ENCODE data around the gene ZNF84.
A peak's percentile ranks its signal among the peaks of the same experiment; 100 is the strongest.

Gene ZNF84

GRCh38 chr12:133037207-133038005 lies at the start of gene ZNF84:
Gene ZNF84 (plus strand): TSS chr12:133037509. CDS start chr12:133041468, 3,959 bp downstream.
- peak within 1 kb of the TSS; percentile 83 for H3K4me3 ChIP-seq (ENCODE audit: low read depth, low read length)
- TF ChIP-seq CTCF (IDR thresholded peaks at IDR 0.05; ENCODE audit: borderline replicate concordance, insufficient read depth, low read depth, low read length), result no peak

GRCh38 chr12:132998741-132999140 lies 38.6 kb upstream of the ZNF84 start:
- H3K4me3 ChIP-seq (ENCODE audit: low read depth, low read length), result no peak overlapping the region
- no peak for TF ChIP-seq CTCF (IDR thresholded peaks at IDR 0.05; ENCODE audit: borderline replicate concordance, insufficient read depth, low read depth, low read length)

- no peak overlapping the region for H3K4me3 ChIP-seq (ENCODE audit: low read depth, low read length)
- TF ChIP-seq CTCF (IDR thresholded peaks at IDR 0.05; ENCODE audit: borderline replicate concordance, insufficient read depth, low read depth, low read length), result no peak
Measured at GRCh38 chr12:133010657-133011297, 26.5 kb upstream of the ZNF84 start.

GRCh38 chr12:133023566-133023965 lies 13.7 kb upstream of the ZNF84 start:
- no peak overlapping the region for H3K4me3 ChIP-seq (ENCODE audit: low read depth, low read length)
- no peak for TF ChIP-seq CTCF (IDR thresholded peaks at IDR 0.05; ENCODE audit: borderline replicate concordance, insufficient read depth, low read depth, low read length)

GRCh38 chr12:133026996-133027395 lies 10.3 kb upstream of the ZNF84 start:
- no peak overlapping the region for H3K4me3 ChIP-seq (ENCODE audit: low read depth, low read length)
- no peak for TF ChIP-seq CTCF (IDR thresholded peaks at IDR 0.05; ENCODE audit: borderline replicate concordance, insufficient read depth, low read depth, low read length)

- H3K4me3 ChIP-seq (ENCODE audit: low read depth, low read length), result peak overlapping the region; percentile 83
- no peak for TF ChIP-seq CTCF (IDR thresholded peaks at IDR 0.05; ENCODE audit: borderline replicate concordance, insufficient read depth, low read depth, low read length)
Measured at GRCh38 chr12:133038118-133038709, 905 bp downstream of the ZNF84 start.

Data from GM12875 (cell line).